ENCODE results near the gene ADARB2.

ADARB2 gene

GRCh38 chr10:1315178-1315577 is 422.1 kb downstream of the ADARB2 start:
- DNase-seq (ENCODE audit: low spot score), result no peak

- DNase-seq (ENCODE audit: low spot score), result no peak
Observed at GRCh38 chr10:1311726-1312125, 425.6 kb downstream of the ADARB2 start.

GRCh38 chr10:1310271-1310789 is 427.0 kb downstream of the ADARB2 start:
- DNase-seq (ENCODE audit: low spot score), result no peak

- DNase-seq (ENCODE audit: low spot score), result no peak
Observed at GRCh38 chr10:1309617-1310270, 427.6 kb downstream of the ADARB2 start.

GRCh38 chr10:1308962-1309616 is 428.2 kb downstream of the ADARB2 start:
- no peak for DNase-seq (ENCODE audit: low spot score)

GRCh38 chr10:1308173-1308961 is 429.0 kb downstream of the ADARB2 start:
- DNase-seq (ENCODE audit: low spot score), result no peak

- no peak for DNase-seq (ENCODE audit: low spot score)
Observed at GRCh38 chr10:1301143-1301542, 436.2 kb downstream of the ADARB2 start.

GRCh38 chr10:1300218-1300617 is 437.1 kb downstream of the ADARB2 start:
- no peak for DNase-seq (ENCODE audit: low spot score)

GRCh38 chr10:1299041-1299726 is 438.1 kb downstream of the ADARB2 start:
- DNase-seq (ENCODE audit: low spot score), result no peak

- DNase-seq (ENCODE audit: low spot score), result no peak
Observed at GRCh38 chr10:1297566-1298301, 439.6 kb downstream of the ADARB2 start.

- no peak for DNase-seq (ENCODE audit: low spot score)
Observed at GRCh38 chr10:1295756-1296480, 441.4 kb downstream of the ADARB2 start.

- no peak for DNase-seq (ENCODE audit: low spot score)
Observed at GRCh38 chr10:1294748-1295147, 442.6 kb downstream of the ADARB2 start.

- DNase-seq (ENCODE audit: low spot score), result no peak
Observed at GRCh38 chr10:1293636-1294435, 443.5 kb downstream of the ADARB2 start.

GRCh38 chr10:1293157-1293556 is 444.2 kb downstream of the ADARB2 start:
- no peak for DNase-seq (ENCODE audit: low spot score)

GRCh38 chr10:1292611-1293031 is 444.7 kb downstream of the ADARB2 start:
- no peak for DNase-seq (ENCODE audit: low spot score)

GRCh38 chr10:1291178-1292090 is 445.9 kb downstream of the ADARB2 start:
- DNase-seq (ENCODE audit: low spot score), result no peak

GRCh38 chr10:1290071-1290471 is 447.3 kb downstream of the ADARB2 start:
- DNase-seq (ENCODE audit: low spot score), result no peak

GRCh38 chr10:1289591-1289990 is 447.7 kb downstream of the ADARB2 start:
- no peak for DNase-seq (ENCODE audit: low spot score)

GRCh38 chr10:1287971-1288401 is 449.3 kb downstream of the ADARB2 start:
- no peak for DNase-seq (ENCODE audit: low spot score)

Data from cerebellar cortex (tissue), 1 donor.